COR-L47 (cell line): ENCODE measurements around the gene MPIG6B.

Experiments
- DNase-seq: peaks from one replicate; lab custom pipeline; 2025; lab: John Stamatoyannopoulos, UW

The MPIG6B gene

DNA sequence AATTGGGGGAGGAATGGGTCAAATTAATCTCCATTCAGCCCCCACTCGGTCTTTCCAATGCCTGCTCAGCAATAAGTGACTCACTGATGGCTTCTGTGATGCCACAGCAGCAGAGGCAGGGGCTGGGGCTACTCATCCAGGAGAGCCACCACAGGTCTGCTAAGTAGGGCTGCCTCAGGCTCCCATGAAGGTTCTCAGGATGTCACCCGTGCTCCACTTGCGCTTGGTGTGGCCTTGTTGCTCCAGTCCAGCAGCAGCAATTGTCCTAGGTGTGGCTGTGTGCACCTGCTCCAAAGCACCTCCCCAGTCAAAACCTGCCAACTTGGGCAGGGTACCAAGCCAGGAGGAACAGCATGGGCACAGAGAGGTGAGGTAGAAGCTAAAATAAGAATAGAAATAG is 1.0 kb upstream of the MPIG6B start:
- DNase-seq, result no peak

DNA sequence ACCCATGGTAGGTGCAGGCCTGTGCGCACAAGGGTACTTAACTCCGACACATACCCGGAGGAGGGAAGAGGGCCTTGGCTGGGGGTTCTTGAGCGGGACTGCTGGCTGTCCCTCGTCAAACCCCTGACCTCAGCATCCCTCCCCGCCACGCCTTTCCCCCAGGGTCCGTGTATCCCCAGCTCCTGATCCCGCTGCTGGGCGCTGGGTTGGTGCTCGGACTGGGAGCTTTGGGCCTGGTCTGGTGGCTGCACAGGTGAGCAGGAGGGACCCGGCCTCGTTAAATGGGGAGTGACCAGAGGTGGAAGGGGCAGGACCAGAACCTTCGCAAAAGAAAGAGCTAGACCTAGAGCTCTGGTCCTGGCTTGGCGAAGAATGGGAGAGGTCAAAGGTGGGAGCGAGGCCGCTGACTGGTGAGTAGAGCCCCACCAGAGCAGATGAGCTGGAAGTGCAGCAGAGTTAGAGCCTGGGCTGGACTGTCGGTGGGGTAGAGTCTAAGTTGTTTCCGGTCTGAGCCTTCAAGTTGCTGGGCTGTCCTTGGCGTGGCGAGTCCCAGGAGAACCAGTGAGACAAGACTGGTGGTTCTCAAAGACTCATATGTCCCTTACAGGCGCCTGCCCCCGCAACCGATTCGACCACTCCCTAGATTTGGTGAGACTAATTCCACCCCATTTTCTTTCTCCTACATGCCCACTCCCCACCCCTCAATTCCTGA is 963 bp downstream of the MPIG6B start:
- DNase-seq, result no peak

- no peak for DNase-seq
These were observed 2.6 kb downstream of the MPIG6B start for GRCh38 chr6:31725502-31726350.

GRCh38 chr6:31727034-31727716 is 4.0 kb downstream of the MPIG6B start:
- DNase-seq, result no peak

GRCh38 chr6:31727717-31728671 is 4.8 kb downstream of the MPIG6B start:
- no peak for DNase-seq

DNA sequence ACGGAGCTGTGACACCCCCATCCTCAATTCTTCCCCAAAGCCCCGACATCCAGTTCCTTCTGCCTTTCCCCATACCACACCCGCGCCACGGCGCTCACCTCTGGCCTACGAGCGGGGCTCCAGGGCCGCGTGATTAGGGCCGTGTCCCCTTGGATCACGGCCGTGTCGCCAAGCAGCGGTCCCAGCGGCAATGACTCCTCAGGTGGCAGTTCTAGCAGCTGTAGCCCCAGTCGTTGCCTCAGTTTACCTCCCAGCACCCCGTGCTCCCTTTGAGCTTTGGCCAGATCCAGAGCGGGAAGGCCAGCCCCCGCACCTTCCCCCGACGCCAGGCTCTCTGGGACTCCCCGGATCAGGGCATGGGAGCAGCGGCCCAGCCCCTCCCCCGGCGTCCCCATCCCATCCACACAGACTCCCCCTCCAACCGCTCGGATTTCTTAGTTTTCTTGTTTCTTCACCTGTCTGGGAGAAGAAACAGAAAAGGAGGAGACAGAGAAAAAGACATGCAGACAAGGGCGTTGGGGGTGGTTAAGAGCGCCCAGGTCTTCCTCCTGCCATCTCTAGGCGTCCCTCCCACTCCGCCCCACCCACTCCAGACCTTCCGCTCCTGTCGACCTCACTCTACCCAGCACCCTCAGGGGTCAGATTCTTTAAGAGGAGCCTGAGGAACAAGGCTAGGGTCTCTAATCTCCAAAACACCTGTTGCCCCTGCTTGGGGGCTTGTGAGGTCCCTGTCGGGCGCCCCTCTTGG is 5.8 kb downstream of the MPIG6B start, which contains the start of gene DDAH2:
DDAH2 (minus strand) TSS at position 533 of the 748 bp plus-strand sequence; CDS start at position 395, 138 bp downstream.
- DNase-seq, result no peak

DNA sequence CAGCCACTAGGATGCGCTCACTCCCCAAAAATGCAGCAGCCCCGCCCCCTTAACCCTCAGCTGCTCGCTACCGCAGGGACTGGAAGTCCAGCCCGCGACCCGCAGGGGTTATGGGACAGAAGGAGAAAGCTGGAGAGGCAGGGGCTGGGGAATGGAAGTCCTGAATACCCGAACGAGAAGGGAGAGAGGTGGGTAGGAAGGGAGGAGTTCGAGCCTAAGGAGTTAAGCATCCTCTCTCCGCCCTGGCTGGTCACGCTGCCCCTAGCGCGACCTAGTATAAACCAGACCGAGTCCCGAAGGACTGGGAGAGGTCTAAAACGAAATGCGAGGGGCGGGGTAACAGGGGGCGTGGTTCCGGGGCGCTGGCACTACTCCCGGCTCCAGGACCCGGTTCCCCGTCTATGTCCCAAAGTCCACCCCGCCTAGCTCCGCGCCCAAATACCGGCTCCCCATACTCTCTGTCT is 6.4 kb downstream of the MPIG6B start:
- peak; percentile 62 for DNase-seq

- no peak for DNase-seq
These were observed 6.9 kb downstream of the MPIG6B start for GRCh38 chr6:31729979-31730630.

GRCh38 chr6:31730631-31731086 is 7.5 kb downstream of the MPIG6B start:
- DNase-seq, result no peak

- no peak for DNase-seq
These were observed 8.9 kb downstream of the MPIG6B start for GRCh38 chr6:31732029-31732428.

- DNase-seq, result no peak
These were observed 10.6 kb downstream of the MPIG6B start for GRCh38 chr6:31733734-31734133.

DNA sequence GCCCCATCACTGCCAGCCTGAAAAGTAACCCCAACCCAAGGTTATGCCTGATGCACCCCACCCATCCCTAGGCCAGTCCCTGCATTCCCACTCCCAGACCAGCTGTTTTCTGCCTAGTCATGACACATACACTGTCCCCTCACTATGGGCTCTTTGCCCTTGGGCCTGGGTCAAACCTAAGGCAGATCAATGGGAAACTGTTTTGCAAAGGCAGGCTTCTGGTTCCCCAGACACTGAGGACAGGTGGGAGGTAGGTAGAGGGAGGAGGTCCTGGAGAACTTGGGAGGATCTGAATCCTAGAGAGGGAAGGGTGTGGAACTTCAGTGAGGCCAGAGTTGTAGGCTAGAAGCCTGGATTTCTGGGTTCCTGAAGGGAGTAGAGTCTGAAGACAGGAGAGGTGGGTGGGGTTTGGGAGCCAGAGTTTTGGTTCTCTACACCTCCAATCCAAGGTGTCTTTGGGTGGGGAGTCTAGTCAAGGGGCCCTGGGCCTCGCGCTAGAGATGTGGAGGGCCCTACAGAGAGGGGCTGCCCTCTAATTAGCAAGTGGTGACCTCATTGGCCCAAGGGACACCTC is 11.2 kb downstream of the MPIG6B start:
- no peak for DNase-seq

DNA sequence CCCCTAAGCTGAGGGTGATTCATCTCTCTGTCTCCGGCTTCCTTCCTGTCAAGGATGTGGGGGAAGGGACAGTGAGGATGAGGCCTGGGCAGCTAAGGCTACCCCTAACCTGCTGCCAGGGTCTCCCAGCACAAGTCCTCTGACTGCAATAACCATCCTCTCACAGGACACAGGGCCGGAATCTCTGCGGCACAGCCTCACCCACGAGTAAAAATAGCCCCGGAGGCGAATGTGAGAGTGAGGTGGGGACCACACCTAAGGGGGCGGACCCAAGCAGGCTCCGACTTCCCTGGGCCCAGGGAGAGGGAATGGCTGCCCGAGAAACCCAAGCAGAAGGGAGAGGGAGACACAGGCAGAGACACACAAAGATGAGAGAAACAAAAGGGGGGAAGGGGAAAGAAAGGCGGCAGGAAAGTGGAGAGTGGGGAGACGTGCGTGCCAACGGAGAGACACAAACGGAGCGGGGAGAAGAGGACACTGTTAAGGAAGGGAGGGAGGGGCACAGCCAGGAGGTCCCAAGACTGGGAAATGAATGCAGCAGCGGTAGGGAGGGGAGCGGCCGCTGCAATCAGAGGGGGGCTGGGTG is 11.7 kb downstream of the MPIG6B start:
- DNase-seq, result no peak

- peak; percentile 63 for DNase-seq
These were observed 13.0 kb downstream of the MPIG6B start, which contains the start of gene CLIC1 for GRCh38 chr6:31736021-31736767. CLIC1 (minus strand) TSS chr6:31736530; CDS start chr6:31736300, 230 bp downstream.

GRCh38 chr6:31736768-31737314 is 13.7 kb downstream of the MPIG6B start:
- no peak for DNase-seq

DNA sequence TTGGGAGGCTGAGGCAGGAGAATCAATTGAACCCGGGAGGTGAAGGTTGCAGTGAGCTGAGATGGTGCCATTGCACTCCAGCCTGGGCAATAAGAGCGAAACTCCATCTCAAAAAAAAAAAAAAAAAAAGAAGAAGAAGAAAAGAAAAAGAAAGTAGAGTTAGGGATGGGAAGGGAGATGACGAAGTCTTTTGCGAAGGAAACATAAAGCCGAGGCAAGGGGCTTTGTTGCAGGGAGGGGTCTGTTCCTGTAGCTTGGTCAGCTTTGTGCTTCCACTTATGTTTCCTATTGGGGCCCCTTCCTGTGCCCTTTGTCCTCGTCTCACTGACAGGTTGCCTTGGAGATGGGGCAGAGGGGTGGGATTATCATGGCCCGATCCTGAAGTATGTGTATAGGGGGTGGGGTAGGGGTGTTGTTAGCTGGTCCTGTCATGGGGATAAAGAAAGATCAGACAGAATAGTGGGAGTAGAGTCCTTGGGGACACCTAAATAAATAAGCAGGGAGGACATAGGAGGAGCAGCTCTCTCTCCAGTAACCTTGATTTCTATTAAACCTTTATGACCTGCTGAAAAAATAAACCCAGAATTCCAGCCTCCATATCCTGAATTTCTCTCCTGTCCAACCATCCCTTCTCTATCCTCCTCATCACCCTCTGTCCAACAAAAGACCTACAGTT is 14.3 kb downstream of the MPIG6B start:
- no peak for DNase-seq
